ENCODE data around the gene CYP11A1. TPM values are rescaled to one million over a fixed set of nuclear protein-coding genes. Genes with fewer than 3 reads are reported as not detected.

Gene CYP11A1
- total RNA-seq, 3 donors from 2014 or later, result 1.1 to 4.6 (median 1.3) TPM

- intact Hi-C loops (cut with DNase I; ENCODE audit: low total_unique reads), result no loop called here
- Histone ChIP-seq H3K4me1 (peaks cover 0 to 4% of the 10 kb centered on the region in 2 donors), H3K9me3 (no peaks in the 10 kb centered on the region), H3K27me3 (no peaks in the 10 kb centered on the region), H3K36me3 (no peaks in the 10 kb centered on the region), H3K4me3 (no peak overlapping the region), H3K27ac (peak overlapping the region; percentile 64 to 88)
- TF ChIP-seq POLR2A (IDR thresholded peaks at IDR 0.05) (no peak), POLR2AphosphoS5 (IDR thresholded peaks at IDR 0.05) (no peak), CTCF (IDR thresholded peaks at IDR 0.05) (no peak)
- DNase-seq (ENCODE audit: low spot score in 2 of 2), result no peak
Measured at GRCh38 chr15:74319138-74319460, 48.3 kb downstream of the CYP11A1 start.

- no peak for TF ChIP-seq POLR2A (IDR thresholded peaks at IDR 0.05)
- TF ChIP-seq POLR2AphosphoS5 (IDR thresholded peaks at IDR 0.05), result no peak
- no peak for TF ChIP-seq CTCF (IDR thresholded peaks at IDR 0.05)
- Histone ChIP-seq H3K27ac (peak overlapping the region; percentile 64 to 88), H3K9me3 (no peaks in the 10 kb centered on the region), H3K36me3 (no peaks in the 10 kb centered on the region), H3K27me3 (no peaks in the 10 kb centered on the region), H3K4me3 (no peak overlapping the region), H3K4me1 (peaks cover 0 to 4% of the 10 kb centered on the region in 2 donors)
- DNase-seq (ENCODE audit: low spot score in 2 of 2), result no peak
- intact Hi-C loops (cut with DNase I; ENCODE audit: low total_unique reads), result no loop called here
Measured at GRCh38 chr15:74318376-74319137, 48.9 kb downstream of the CYP11A1 start.

- intact Hi-C loops (cut with DNase I; ENCODE audit: low total_unique reads), result no loop called here
- TF ChIP-seq POLR2AphosphoS5 (IDR thresholded peaks at IDR 0.05) (peak in 1 of 3 donors; percentile 18), CTCF (IDR thresholded peaks at IDR 0.05) (no peak), POLR2A (IDR thresholded peaks at IDR 0.05) (no peak)
- peak overlapping the region; percentile 77 to 88 for H3K27ac ChIP-seq
Measured at GRCh38 chr15:74317820-74318375, 49.5 kb downstream of the CYP11A1 start.

GRCh38 chr15:74316141-74316540, 51.3 kb downstream of the CYP11A1 start:
- no peaks in the 10 kb centered on the region for H3K27me3 ChIP-seq
- H3K9me3 ChIP-seq, result no peaks in the 10 kb centered on the region
- no peak for TF ChIP-seq POLR2AphosphoS5 (IDR thresholded peaks at IDR 0.05)
- TF ChIP-seq POLR2A (IDR thresholded peaks at IDR 0.05), result no peak
- no peak for TF ChIP-seq CTCF (IDR thresholded peaks at IDR 0.05)
- H3K27ac ChIP-seq, result peak overlapping the region in 1 of 2 donors; percentile 38
- peaks cover 0 to 4% of the 10 kb centered on the region in 2 donors for H3K4me1 ChIP-seq
- no peak overlapping the region for H3K4me3 ChIP-seq
- DNase-seq (ENCODE audit: low spot score in 2 of 2), result no peak
- no peaks in the 10 kb centered on the region for H3K36me3 ChIP-seq
- intact Hi-C loops (cut with DNase I; ENCODE audit: low total_unique reads), result no loop called here

More at GRCh38 chr15:74317820-74318375, 49.5 kb downstream of the CYP11A1 start:
- Histone ChIP-seq H3K4me1 (peaks cover 0 to 4% of the 10 kb centered on the region in 2 donors), H3K36me3 (no peaks in the 10 kb centered on the region), H3K9me3 (no peaks in the 10 kb centered on the region), H3K4me3 (no peak overlapping the region), H3K27me3 (no peaks in the 10 kb centered on the region)
- peak in 1 of 2 donors; percentile 50 for DNase-seq (ENCODE audit: low spot score in 2 of 2)

GRCh38 chr15:74315626-74316025, 51.8 kb downstream of the CYP11A1 start:
- H3K4me1 ChIP-seq, result peaks cover 0 to 4% of the 10 kb centered on the region in 2 donors
- no peak for DNase-seq (ENCODE audit: low spot score in 2 of 2)
- no peaks in the 10 kb centered on the region for H3K27me3 ChIP-seq
- H3K36me3 ChIP-seq, result no peaks in the 10 kb centered on the region
- H3K27ac ChIP-seq, result no peak overlapping the region
- no peak overlapping the region for H3K4me3 ChIP-seq
- TF ChIP-seq CTCF (IDR thresholded peaks at IDR 0.05) (no peak), POLR2AphosphoS5 (IDR thresholded peaks at IDR 0.05) (no peak), POLR2A (IDR thresholded peaks at IDR 0.05) (no peak)
- intact Hi-C loops (cut with DNase I; ENCODE audit: low total_unique reads), result no loop called here
- no peaks in the 10 kb centered on the region for H3K9me3 ChIP-seq

All from breast epithelium (tissue), 4 donors.